Measurements from ENCODE around the gene DUS1L. TPM values are rescaled to one million over a fixed set of nuclear protein-coding genes. Genes with fewer than 3 reads are reported as not detected.

DUS1L gene
- total RNA-seq, 4 donors from 2014 or later: 30.2 to 70.6 (median 46.5) TPM

DNA sequence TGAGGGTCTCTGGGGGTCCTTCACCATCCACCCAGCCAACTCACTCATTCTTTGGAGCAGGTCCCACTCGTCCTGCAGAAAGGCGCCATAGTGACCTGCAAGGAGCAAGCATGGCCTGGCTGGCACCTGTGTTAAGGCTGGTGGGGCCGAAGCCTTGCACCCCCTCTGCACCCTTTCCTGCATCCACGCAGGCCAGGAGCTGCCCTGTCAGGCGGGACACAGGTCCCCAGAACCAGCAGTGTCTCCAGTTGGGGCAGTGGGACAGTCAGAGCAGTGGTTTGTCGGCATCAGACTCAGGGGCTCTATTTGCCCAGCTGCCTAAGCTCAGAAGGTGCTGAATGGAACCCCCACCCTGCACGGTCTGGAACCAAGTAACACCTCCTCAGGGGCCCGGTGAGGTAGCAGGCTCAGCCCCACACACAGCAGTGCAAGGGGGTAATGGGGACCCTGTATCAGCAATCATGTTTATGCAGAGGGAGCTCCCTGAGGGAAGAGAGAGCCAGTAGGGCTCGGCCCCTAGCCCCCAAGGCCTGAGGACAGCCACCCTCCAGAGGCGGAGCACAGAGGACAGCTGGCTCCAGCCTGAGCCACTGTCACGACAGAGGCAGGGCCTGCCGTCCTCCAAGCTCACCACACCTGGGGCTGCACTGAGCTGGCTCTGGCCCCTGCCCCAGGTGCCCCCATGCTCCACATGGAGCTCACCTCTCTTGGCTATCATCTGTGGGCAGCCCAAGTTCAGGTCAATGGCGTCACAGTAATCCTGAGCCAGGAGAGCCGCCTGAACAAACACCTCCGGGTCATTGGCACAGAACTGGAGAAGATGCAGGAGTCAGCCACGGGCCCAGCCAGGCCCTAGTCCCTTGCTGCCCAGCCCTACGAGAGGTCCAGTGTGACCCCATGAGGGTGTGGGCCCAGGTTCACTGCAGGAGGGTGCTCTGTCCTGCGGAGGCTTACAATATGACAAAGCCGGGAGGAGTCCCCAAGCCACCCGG, 1.9 kb downstream of the DUS1L start:
- Histone ChIP-seq H3K27me3 (no peaks in the 10 kb centered on the region), H3K4me3 (no peak overlapping the region), H3K4me1 (peaks cover 0 to 10% of the 10 kb centered on the region in 2 donors), H3K9me3 (no peaks in the 10 kb centered on the region), H3K27ac (no peak overlapping the region), H3K36me3 (no peaks in the 10 kb centered on the region)
- intact Hi-C loops (cut with DNase I; ENCODE audit: low total_unique reads): no loop called here
- DNase-seq: no peak
- TF ChIP-seq CTCF (IDR thresholded peaks at IDR 0.05) (no peak), POLR2A (IDR thresholded peaks at IDR 0.05) (no peak)

GRCh38 chr17:82062984-82063368, 2.6 kb downstream of the DUS1L start:
- Histone ChIP-seq H3K9me3 (no peaks in the 10 kb centered on the region), H3K4me1 (peaks cover 0 to 10% of the 10 kb centered on the region in 2 donors), H3K27ac (no peak overlapping the region), H3K27me3 (no peaks in the 10 kb centered on the region), H3K4me3 (no peak overlapping the region), H3K36me3 (no peaks in the 10 kb centered on the region)
- no peak for DNase-seq
- no peak for TF ChIP-seq POLR2A (IDR thresholded peaks at IDR 0.05)
- no peak for TF ChIP-seq CTCF (IDR thresholded peaks at IDR 0.05)
- intact Hi-C loops (cut with DNase I; ENCODE audit: low total_unique reads): no loop called here

GRCh38 chr17:82062076-82062983, 3.3 kb downstream of the DUS1L start:
- Histone ChIP-seq H3K4me3 (no peak overlapping the region), H3K4me1 (peaks cover 0 to 10% of the 10 kb centered on the region in 2 donors), H3K36me3 (no peaks in the 10 kb centered on the region), H3K9me3 (no peaks in the 10 kb centered on the region), H3K27me3 (no peaks in the 10 kb centered on the region), H3K27ac (no peak overlapping the region)
- intact Hi-C loops (cut with DNase I; ENCODE audit: low total_unique reads): no loop called here
- DNase-seq: no peak
- no peak for TF ChIP-seq POLR2A (IDR thresholded peaks at IDR 0.05)
- TF ChIP-seq CTCF (IDR thresholded peaks at IDR 0.05): no peak

DNA sequence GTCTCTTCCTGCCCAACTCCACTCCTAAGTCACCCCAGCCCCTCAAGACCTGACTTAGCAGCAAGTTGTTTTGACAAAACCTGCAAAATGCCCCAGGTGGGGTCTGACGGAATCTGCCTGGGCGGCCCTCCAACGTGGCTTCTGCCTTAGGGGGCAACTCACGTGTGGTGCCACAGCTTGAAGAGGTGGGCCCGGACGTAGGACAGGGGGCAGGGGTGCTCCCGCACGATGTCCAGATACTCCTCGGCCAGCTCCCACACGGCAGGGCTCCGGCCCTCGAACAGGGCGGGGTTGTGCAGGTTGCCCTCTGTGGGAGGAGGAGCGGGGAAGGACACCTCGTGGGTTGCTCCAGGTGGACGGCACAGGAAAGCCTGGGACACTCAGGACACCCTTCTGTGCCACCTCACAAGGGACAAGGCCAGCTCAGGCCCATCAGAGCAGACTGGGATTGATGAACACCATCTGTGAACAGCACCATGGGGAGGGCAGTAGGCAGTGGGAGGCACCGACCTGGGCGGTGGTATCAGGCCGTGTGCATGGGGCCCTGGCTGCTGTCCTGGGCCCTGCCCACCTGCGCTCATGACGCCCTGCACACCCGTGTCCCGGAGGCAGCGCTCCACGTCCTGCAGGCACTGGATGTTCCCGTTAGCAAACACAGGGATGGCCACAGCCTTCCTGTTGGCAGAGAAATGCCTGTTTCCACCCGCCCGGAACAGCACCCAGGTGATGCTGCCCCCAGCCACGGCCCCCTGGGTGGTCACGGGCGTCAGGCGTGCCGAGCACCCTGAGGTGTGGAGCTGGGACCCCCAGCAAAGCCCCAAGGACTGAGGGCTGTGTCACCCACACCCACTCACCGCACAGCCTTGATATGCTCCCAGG, 4.3 kb downstream of the DUS1L start:
- no peak for TF ChIP-seq POLR2A (IDR thresholded peaks at IDR 0.05)
- TF ChIP-seq CTCF (IDR thresholded peaks at IDR 0.05): no peak
- intact Hi-C loops (cut with DNase I; ENCODE audit: low total_unique reads): no loop called here
- Histone ChIP-seq H3K36me3 (no peaks in the 10 kb centered on the region), H3K27me3 (no peaks in the 10 kb centered on the region), H3K4me1 (peaks cover 0 to 10% of the 10 kb centered on the region in 2 donors), H3K27ac (no peak overlapping the region), H3K4me3 (no peak overlapping the region), H3K9me3 (no peaks in the 10 kb centered on the region)
- no peak for DNase-seq

Measured in uterus (tissue), 4 donors.